GM23338 (cell line): ENCODE results near the gene SH3TC2. TPM values are rescaled to one million over a fixed set of nuclear protein-coding genes. Genes with fewer than 3 reads are reported as not detected.

ENCODE experiments used
- ATAC-seq: fragments of 200-7000 bp; cut with Tn5 transposase; 3 replicates; pipeline ENCODE4 v1.9.1; 2020
- DNase-seq: peaks from one replicate; pipeline ENCODE4 v3.0.0-alpha.2; 2015; ENCODE audit warnings: low spot score
- H2AFZ ChIP-seq: fragments of 200-600 bp; sonication (generic); 2 replicates; pipeline ENCODE4 v1.8.0; 2016; ENCODE audit warnings: antibody characterized with exemption, mild to moderate bottlenecking, moderate library complexity
- H3F3A ChIP-seq: fragments of 200-600 bp; sonication (generic); replicated peaks from 2 replicates; pipeline ENCODE4 v1.8.0; 2017; ENCODE audit warnings: antibody characterized with exemption, mixed run types, low read depth
- H3K27ac ChIP-seq: fragments of 200-600 bp; sonication (generic); 2 replicates; pipeline ENCODE4 v1.6.1; 2016; ENCODE audit warnings: low read depth
- H3K27me3 ChIP-seq: fragments of 200-600 bp; sonication (generic); 2 replicates; pipeline ENCODE4 v1.8.0; 2016; ENCODE audit warnings: mild to moderate bottlenecking, mixed run types, moderate library complexity; ENCODE audit not compliant: insufficient read depth
- H3K36me3 ChIP-seq: fragments of 200-600 bp; sonication (generic); 2 replicates; pipeline ENCODE4 v1.8.0; 2016; ENCODE audit warnings: mild to moderate bottlenecking; ENCODE audit not compliant: insufficient read depth
- H3K4me1 ChIP-seq: fragments of 200-600 bp; sonication (generic); 2 replicates; pipeline ENCODE4 v1.8.0; 2016; ENCODE audit warnings: mild to moderate bottlenecking, moderate library complexity; ENCODE audit not compliant: insufficient read depth
- H3K4me2 ChIP-seq: fragments of 200-600 bp; sonication (generic); 2 replicates; pipeline ENCODE4 v1.7.1; 2017; ENCODE audit warnings: mixed run types
- H3K4me3 ChIP-seq: fragments of 200-600 bp; sonication (generic); 2 replicates; pipeline ENCODE4 v1.6.1; 2016; ENCODE audit warnings: mixed run types
- H3K79me2 ChIP-seq: fragments of 200-600 bp; sonication (generic); replicated peaks from 2 replicates; pipeline ENCODE4 v1.8.0; 2017; ENCODE audit warnings: mild to moderate bottlenecking; ENCODE audit not compliant: insufficient read depth
- H3K9me2 ChIP-seq: fragments of 200-600 bp; sonication (generic); 2 replicates; pipeline ENCODE4 v1.8.0; 2017; ENCODE audit not compliant: insufficient read depth
- H4K20me1 ChIP-seq: fragments of 200-600 bp; sonication (generic); replicated peaks from 2 replicates; pipeline ENCODE4 v1.8.0; 2017; ENCODE audit warnings: mild to moderate bottlenecking; ENCODE audit not compliant: insufficient read depth
- H3K27ac Mint-ChIP-seq: 2 replicates; pipeline ENCODE4 v1.8.0; 2020; ENCODE audit warnings: inconsistent platforms, mild to moderate bottlenecking, moderate library complexity, mixed read lengths
- H3K27me3 Mint-ChIP-seq: 3 replicates; pipeline ENCODE4 v1.8.0; 2022; ENCODE audit warnings: low read depth, mild to moderate bottlenecking, moderate library complexity, mixed read lengths, inconsistent platforms; ENCODE audit not compliant: insufficient read depth, poor library complexity
- H3K36me3 Mint-ChIP-seq: 3 replicates; pipeline ENCODE4 v1.8.0; 2021; ENCODE audit warnings: low read depth, mild to moderate bottlenecking, inconsistent platforms, moderate library complexity, mixed read lengths
- H3K4me1 Mint-ChIP-seq: 3 replicates; pipeline ENCODE4 v1.8.0; 2020; ENCODE audit warnings: mild to moderate bottlenecking, inconsistent platforms, mixed read lengths
- H3K4me3 Mint-ChIP-seq: 3 replicates; pipeline ENCODE4 v1.8.0; 2021; ENCODE audit warnings: moderate library complexity, mild to moderate bottlenecking, inconsistent platforms, mixed read lengths
- H3K9me3 Mint-ChIP-seq: 3 replicates; pipeline ENCODE4 v1.8.0; 2020; ENCODE audit warnings: moderate library complexity, mild to moderate bottlenecking, inconsistent platforms, mixed read lengths
- CREB1 ChIP-seq: fragments of 250-450 bp; sonication (Bioruptor Pico); IDR thresholded peaks from 2 replicates; pipeline ENCODE4 v1.5.0; 2020; ENCODE audit warnings: low read depth, mild to moderate bottlenecking, moderate library complexity
- CTCF ChIP-seq, 2 experiments: fragments of 200-600 bp in 1 of 2; sonication (generic) in 1 of 2; conservative IDR thresholded peaks; 2 replicates each; pipeline versions ENCODE4 v1.5.1 to v1.6.1; 2016 to 2017; ENCODE audit warnings: antibody characterized with exemption in 2 of 2, low read depth in 2 of 2, mild to moderate bottlenecking in 2 of 2, moderate library complexity in 1 of 2
- ETS1 ChIP-seq: IDR thresholded peaks from 2 replicates; pipeline ENCODE4 v1.6.1; 2016; ENCODE audit warnings: antibody characterized with exemption
- EZH2 ChIP-seq: fragments of 200-600 bp; sonication (generic); IDR thresholded peaks from one replicate; pipeline ENCODE4 v1.8.0; 2017; ENCODE audit warnings: antibody characterized with exemption, mild to moderate bottlenecking, low read depth; ENCODE audit not compliant: unreplicated experiment
- EZH2phosphoT487 ChIP-seq: fragments of 200-600 bp; sonication (generic); IDR thresholded peaks from one replicate; pipeline ENCODE4 v1.8.1; 2018; ENCODE audit warnings: antibody characterized with exemption; ENCODE audit not compliant: unreplicated experiment
- JUNB ChIP-seq: IDR thresholded peaks from one replicate; pipeline ENCODE4 v1.6.1; 2016; ENCODE audit warnings: antibody characterized with exemption; ENCODE audit not compliant: unreplicated experiment
- NANOG ChIP-seq: IDR thresholded peaks from 2 replicates; pipeline ENCODE4 v1.6.1; 2016; ENCODE audit warnings: antibody characterized with exemption, borderline replicate concordance
- POLR2AphosphoS5 ChIP-seq: IDR thresholded peaks from 2 replicates; pipeline ENCODE4 v1.6.1; 2016; ENCODE audit warnings: antibody characterized with exemption, low read depth
- STAT1 ChIP-seq: IDR thresholded peaks from one replicate; pipeline ENCODE4 v1.6.1; 2016; ENCODE audit warnings: antibody characterized with exemption; ENCODE audit not compliant: unreplicated experiment
- ZNF114 ChIP-seq: fragments of 250-450 bp; sonication (Bioruptor Pico); IDR thresholded peaks from 2 replicates; pipeline ENCODE4 v1.5.0; 2020; ENCODE audit warnings: mild to moderate bottlenecking, moderate library complexity
- ZNF462 ChIP-seq: fragments of 250-450 bp; sonication (Bioruptor Pico); IDR thresholded peaks from 2 replicates; pipeline ENCODE4 v1.5.0; 2020; ENCODE audit warnings: mild to moderate bottlenecking, moderate library complexity
- polyA plus RNA-seq: library from polyadenylated mRNA; unstranded; fragments of >200 nt; fragmentation: Nextera tagmentation; extraction: Ambion mirVana; gene quantifications from 2 replicates; pipeline ENCODE4 v1.2.1, GENCODE V29; 2016
- total RNA-seq: library from RNA; depleted of rRNA; stranded (reverse); fragments of >200 nt; shearing (Covaris generic); gene quantifications from 2 replicates; pipeline ENCODE4 v1.2.3, GENCODE V29; 2014

Gene SH3TC2
- total and polyA plus RNA-seq, 2 experiments from 2014 or later: 0.10 to 0.17 TPM

GRCh38 chr5:149028161-149028560 is 34.7 kb downstream of the SH3TC2 start:
- no peak overlapping the region for H2AFZ ChIP-seq
- H3K4me3 ChIP-seq: no peak overlapping the region
- Mint-ChIP-seq H3K27me3 (no peaks in the 10 kb centered on the region), H3K4me3 (no peak overlapping the region), H3K9me3 (no peaks in the 10 kb centered on the region), H3K36me3 (no peaks in the 10 kb centered on the region), H3K27ac (no peak overlapping the region), H3K4me1 (no peaks in the 10 kb centered on the region)
- no peaks in the 10 kb centered on the region for H3F3A ChIP-seq
- TF ChIP-seq NANOG (no peak), EZH2phosphoT487 (no peak), ZNF462 (no peak), CTCF (conservative IDR thresholded peaks at IDR 0.05; ENCODE audit: low read depth in 2 of 2) (no peak), ETS1 (no peak), ZNF114 (CRISPR knock-in tag) (no peak), CREB1 (CRISPR knock-in tag) (no peak), STAT1 (no peak), POLR2AphosphoS5 (no peak), EZH2 (no peak), JUNB (no peak)
- H4K20me1 ChIP-seq: no peaks in the 10 kb centered on the region
- DNase-seq: no peak
- no peaks in the 10 kb centered on the region for H3K79me2 ChIP-seq
- no peak overlapping the region for H3K4me2 ChIP-seq
- no peaks in the 10 kb centered on the region for H3K4me1 ChIP-seq
- no peak overlapping the region for H3K27ac ChIP-seq
- H3K9me2 ChIP-seq: no peaks in the 10 kb centered on the region
- ATAC-seq: no peak
- H3K27me3 ChIP-seq: no peaks in the 10 kb centered on the region
- no peaks in the 10 kb centered on the region for H3K36me3 ChIP-seq
